GM21529 (cell line): ENCODE results near the gene TIMM9.
"Not testable (repeated sequence)": the region's sequence is repeated elsewhere in the genome, so short reads cannot be mapped to it uniquely, and the experiment has no call there.

ENCODE experiments used
- ATAC-seq: cut with Tn5 transposase; IDR thresholded peaks from one replicate; pipeline ENCODE4 v1.9.1; 2021; ENCODE audit not compliant: unreplicated experiment

The TIMM9 gene

GRCh38 chr14:58398895-58399294 is 28.4 kb downstream of the TIMM9 start:
- no peak for ATAC-seq

- ATAC-seq: no peak
Measured at GRCh38 chr14:58398495-58398894, 28.8 kb downstream of the TIMM9 start.

- no peak for ATAC-seq
Measured at GRCh38 chr14:58397156-58397555, 30.2 kb downstream of the TIMM9 start.

GRCh38 chr14:58395812-58396788 is 31.2 kb downstream of the TIMM9 start, which contains the start of gene TOMM20L:
TSS of gene TOMM20L (plus strand) at chr14:58395930. CDS start at chr14:58395958, 28 bp downstream.
- peak; percentile 95 for ATAC-seq

GRCh38 chr14:58395562-58395811 is 31.8 kb downstream of the TIMM9 start:
- ATAC-seq: no peak

GRCh38 chr14:58390830-58391229 is 36.5 kb downstream of the TIMM9 start:
- no peak for ATAC-seq

GRCh38 chr14:58376791-58377190 is 50.5 kb downstream of the TIMM9 start:
- ATAC-seq: no peak

GRCh38 chr14:58368956-58369355 is 58.4 kb downstream of the TIMM9 start:
- no peak for ATAC-seq

- no peak for ATAC-seq
Measured at GRCh38 chr14:58367296-58367695, 60.0 kb downstream of the TIMM9 start.

GRCh38 chr14:58364316-58364715 is 63.0 kb downstream of the TIMM9 start:
- ATAC-seq: no peak

GRCh38 chr14:58362798-58363412 is 64.4 kb downstream of the TIMM9 start:
- ATAC-seq: no peak

GRCh38 chr14:58362272-58362671 is 65.1 kb downstream of the TIMM9 start:
- not testable (repeated sequence) for ATAC-seq
